ENCODE data around the gene PTH1R. TPM values are rescaled to one million over a fixed set of nuclear protein-coding genes. Genes with fewer than 3 reads are reported as not detected.

The PTH1R gene
- total and polyA plus RNA-seq, 12 donors, result 1.5 to 89.8 (median 4.2) TPM

DNA sequence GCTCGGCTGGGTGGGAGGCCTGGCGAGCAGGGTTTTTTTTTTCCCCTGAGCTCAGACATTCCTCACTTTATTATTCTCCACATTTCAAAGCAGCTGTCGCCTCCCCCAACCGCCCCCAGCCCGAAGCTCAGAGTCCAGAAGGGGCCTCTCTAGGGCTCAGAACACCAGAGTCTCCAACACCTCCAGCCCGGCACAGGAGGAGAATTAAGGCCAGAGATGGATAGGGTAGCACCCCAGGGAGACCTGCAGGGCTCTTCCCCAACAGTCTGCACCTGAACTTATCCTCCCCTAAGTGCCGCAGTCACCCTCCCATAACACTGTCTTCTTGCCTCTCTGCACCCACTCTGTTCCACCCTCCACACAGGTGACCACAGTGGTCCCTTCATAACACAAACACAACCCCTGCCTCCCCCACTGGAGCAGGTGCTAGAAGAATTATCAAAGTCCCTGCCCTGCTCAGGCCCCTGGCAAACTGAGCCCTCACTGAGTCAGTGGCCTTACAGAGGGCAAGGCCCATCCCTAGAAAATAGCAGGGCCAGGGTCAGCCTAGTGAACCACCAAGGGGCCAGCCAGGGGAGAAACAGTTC, 28.4 kb upstream of the PTH1R start:
- ATAC-seq, result no peak
- H3K27me3 ChIP-seq, result peaks cover 0 to 7% (median 0%) of the 10 kb centered on the region in 7 donors
- TF ChIP-seq, protein P1, sequence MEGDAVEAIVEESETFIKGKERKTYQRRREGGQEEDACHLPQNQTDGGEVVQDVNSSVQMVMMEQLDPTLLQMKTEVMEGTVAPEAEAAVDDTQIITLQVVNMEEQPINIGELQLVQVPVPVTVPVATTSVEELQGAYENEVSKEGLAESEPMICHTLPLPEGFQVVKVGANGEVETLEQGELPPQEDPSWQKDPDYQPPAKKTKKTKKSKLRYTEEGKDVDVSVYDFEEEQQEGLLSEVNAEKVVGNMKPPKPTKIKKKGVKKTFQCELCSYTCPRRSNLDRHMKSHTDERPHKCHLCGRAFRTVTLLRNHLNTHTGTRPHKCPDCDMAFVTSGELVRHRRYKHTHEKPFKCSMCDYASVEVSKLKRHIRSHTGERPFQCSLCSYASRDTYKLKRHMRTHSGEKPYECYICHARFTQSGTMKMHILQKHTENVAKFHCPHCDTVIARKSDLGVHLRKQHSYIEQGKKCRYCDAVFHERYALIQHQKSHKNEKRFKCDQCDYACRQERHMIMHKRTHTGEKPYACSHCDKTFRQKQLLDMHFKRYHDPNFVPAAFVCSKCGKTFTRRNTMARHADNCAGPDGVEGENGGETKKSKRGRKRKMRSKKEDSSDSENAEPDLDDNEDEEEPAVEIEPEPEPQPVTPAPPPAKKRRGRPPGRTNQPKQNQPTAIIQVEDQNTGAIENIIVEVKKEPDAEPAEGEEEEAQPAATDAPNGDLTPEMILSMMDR (IDR thresholded peaks at IDR 0.05), result no peak
- WGBS, 2 donors, result 73 to 75% methylated on average over 6 to 7 of the region's 7 CpGs
- intact Hi-C loops (cut with DNase I), result loop anchor here in 3 of 10 donors (5.0 kb wide), 2 partner anchors 142 to 147 kb away; partner anchors contain the start of gene TMIE (in 1 of the 3)
- H3K4me3 ChIP-seq, result no peak overlapping the region
- peak overlapping the region in 6 of 10 donors; percentile 17 to 58 (median 39) for H3K27ac ChIP-seq
- no peak for DNase-seq
- peaks cover 10 to 50% (median 28%) of the 10 kb centered on the region in 9 donors for H3K4me1 ChIP-seq
- H3K9me3 ChIP-seq, result no peaks in the 10 kb centered on the region
- no peaks in the 10 kb centered on the region for H3K36me3 ChIP-seq

DNA sequence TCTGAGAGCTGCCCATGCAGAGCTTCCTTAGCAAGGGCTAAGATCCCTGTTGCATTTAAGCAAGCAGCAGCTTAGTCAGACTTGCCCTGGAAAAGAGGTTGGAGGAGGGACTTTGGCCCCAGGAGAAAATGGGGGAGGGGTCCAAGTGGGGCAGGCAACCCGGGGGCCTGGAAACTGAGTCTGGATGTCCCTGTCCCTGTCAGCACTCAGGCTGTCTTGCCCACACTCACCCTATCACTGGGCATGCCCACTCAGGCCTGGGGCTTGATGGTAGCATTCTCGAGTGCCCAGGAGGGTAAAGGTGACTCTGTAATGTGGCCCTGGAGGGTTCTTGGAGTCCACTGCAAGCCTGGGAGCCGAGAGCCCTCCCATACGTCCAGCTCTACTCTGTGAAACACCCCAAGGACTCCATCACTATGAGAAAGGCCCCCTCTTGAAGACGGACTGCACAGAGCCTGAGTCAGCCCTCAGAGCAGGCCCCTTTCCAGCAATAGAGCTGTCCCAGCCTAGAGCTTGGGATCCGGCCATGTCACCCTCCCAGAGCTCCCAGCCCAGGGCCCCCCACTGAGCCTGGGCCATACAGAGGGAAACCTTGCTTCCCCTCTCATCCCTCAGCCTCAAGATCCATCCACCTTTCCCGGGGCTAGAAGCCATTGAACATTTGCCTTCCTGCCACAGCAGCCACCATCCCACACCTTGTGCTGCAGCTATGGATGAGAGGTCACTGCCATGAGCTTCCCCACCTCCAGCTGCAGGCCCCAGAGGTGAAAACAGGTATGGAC, 27.6 kb upstream of the PTH1R start:
- Histone ChIP-seq H3K27me3 (peaks cover 0 to 7% (median 0%) of the 10 kb centered on the region in 7 donors), H3K9me3 (no peaks in the 10 kb centered on the region), H3K4me3 (no peak overlapping the region), H3K4me1 (peaks cover 10 to 50% (median 28%) of the 10 kb centered on the region in 9 donors), H3K27ac (peak overlapping the region in 6 of 10 donors; percentile 17 to 58 (median 39)), H3K36me3 (no peaks in the 10 kb centered on the region)
- TF ChIP-seq, protein P1 (IDR thresholded peaks at IDR 0.05), result no peak
- DNase-seq (no peak), ATAC-seq (no peak)
- intact Hi-C loops (cut with DNase I), result loop anchor here in 3 of 10 donors (5.0 kb wide), 2 partner anchors 143 to 148 kb away; partner anchors contain the start of gene TMIE (in 1 of the 3)
- 35 to 49% methylated on average over 7 of the region's 7 CpGs for WGBS, 2 donors

DNA sequence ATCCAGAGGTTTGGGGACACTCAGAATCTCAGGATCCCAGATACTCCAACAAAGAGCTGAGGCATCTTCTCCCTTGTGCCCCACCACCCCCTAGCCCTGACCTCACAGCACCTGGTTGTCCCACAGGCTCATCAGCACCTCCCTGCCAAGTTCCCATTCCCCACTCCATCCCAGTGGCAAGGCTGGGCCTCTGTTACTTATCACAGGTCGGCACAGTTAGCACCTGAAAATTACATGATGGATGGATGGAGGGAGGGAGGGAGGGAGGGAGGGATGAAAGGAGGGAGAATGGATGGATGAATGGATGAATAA, 27.1 kb upstream of the PTH1R start:
- intact Hi-C loops (cut with DNase I), result no loop called here
- Histone ChIP-seq H3K27me3 (peaks cover 0 to 7% (median 0%) of the 10 kb centered on the region in 7 donors), H3K4me3 (no peak overlapping the region), H3K36me3 (no peaks in the 10 kb centered on the region), H3K27ac (peak overlapping the region in 3 of 10 donors; percentile 35 to 58 (median 45)), H3K9me3 (no peaks in the 10 kb centered on the region), H3K4me1 (peaks cover 6 to 45% (median 24%) of the 10 kb centered on the region in 9 donors)
- 24 to 50% methylated on average over 1 of the region's 1 CpG for WGBS, 2 donors
- no peak for ATAC-seq
- no peak for DNase-seq
- TF ChIP-seq, protein P1 (IDR thresholded peaks at IDR 0.05), result no peak

DNA sequence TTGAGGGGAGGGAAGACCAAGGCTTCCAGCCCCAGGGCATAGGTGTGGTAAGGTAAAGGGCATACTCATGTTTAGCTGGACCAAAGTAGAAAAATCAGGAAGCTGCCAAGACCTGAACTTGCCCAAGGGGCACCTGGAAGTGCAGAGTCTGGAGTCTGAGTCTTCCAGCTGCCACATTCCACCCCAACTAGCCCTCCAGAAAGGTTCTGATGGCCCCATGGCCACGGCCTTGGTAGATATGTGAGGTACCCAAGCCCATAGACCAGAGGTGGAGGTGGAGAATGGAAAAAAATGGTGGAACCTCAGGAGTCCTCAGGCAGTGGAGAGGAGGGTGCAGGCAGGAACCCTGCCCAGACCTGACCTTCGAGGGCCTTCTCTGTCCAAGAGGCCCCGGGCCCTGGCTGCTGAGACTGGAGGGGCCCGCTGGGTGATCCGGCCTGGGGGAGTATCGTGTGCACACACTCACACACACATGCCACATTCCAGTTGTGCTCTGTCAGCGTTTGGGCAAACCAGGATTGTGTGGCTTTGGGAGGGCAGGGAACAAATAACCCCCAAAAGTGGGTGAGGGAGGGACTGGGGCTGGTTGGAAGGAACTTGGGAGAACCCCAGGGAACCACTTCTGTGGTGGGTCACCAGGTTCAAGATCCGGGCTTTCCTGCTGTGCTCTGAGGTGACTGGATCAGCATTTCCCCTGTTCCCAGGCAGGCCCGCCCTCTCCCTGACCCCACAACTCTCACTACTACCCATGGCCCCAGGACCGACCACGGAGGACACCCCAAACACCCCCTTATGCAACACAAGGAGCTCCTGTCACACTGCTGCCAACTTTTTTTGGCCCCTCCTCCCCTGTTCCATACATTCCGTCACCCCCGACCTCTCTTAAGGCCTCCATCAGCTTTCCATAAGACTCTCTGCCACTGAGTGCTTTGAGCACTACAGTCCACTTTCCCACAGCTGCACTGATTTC, 25.9 kb upstream of the PTH1R start:
- H3K4me3 ChIP-seq, result no peak overlapping the region
- 53 to 68% methylated on average over 13 of the region's 13 CpGs for WGBS, 2 donors
- intact Hi-C loops (cut with DNase I), result no loop called here
- TF ChIP-seq, protein P1 (IDR thresholded peaks at IDR 0.05), result no peak
- H3K4me1 ChIP-seq, result peaks cover 2 to 36% (median 14%) of the 10 kb centered on the region in 9 donors
- H3K27me3 ChIP-seq, result no peaks in the 10 kb centered on the region
- H3K9me3 ChIP-seq, result no peaks in the 10 kb centered on the region
- H3K27ac ChIP-seq, result peak overlapping the region in 5 of 10 donors; percentile 8 to 53 (median 25)
- peak in 4 of 8 donors; percentile 0 to 3 (median 2) for ATAC-seq
- peaks cover 0 to 2% (median 0%) of the 10 kb centered on the region in 9 donors for H3K36me3 ChIP-seq
- peak in 1 of 2 donors; percentile 8 for DNase-seq
